Measurements from ENCODE around the gene ADSS1. TPM values are rescaled to one million over a fixed set of nuclear protein-coding genes. Genes with fewer than 3 reads are reported as not detected.

Gene ADSS1
- total RNA-seq, 1 experiment from 2014 or later: 0.52 TPM

GRCh38 chr14:104794631-104794992 lies 70.6 kb downstream of the ADSS1 start:
- BruUV-seq (replicated peaks): no TSS peak
- no peak for DNase-seq (ENCODE audit: low spot score)
- CTCF ChIA-PET: no interaction called here
- intact Hi-C loops (cut with micrococcal nuclease; ENCODE audit: unreplicated experiment): no loop called here
- H3K4me1 ChIP-seq (ENCODE audit: insufficient read depth, low read length, poor library complexity, severe bottlenecking): peaks cover 15% of the 10 kb centered on the region
- peak overlapping the region; percentile 66 for H3K4me3 ChIP-seq (ENCODE audit: low read depth, low read length, poor library complexity, severe bottlenecking)
- H3K27me3 ChIP-seq (replicated peaks; ENCODE audit: insufficient read depth, low read depth, low read length, poor library complexity): no peaks in the 10 kb centered on the region
- no peaks in the 10 kb centered on the region for H3K9me3 ChIP-seq (ENCODE audit: low read depth, low read length, poor library complexity, severe bottlenecking)
- peak overlapping the region; percentile 73 for H3K27ac ChIP-seq (ENCODE audit: low read depth, low read length, poor library complexity, severe bottlenecking)
- TF ChIP-seq EZH2 (IDR thresholded peaks at IDR 0.05; ENCODE audit: borderline replicate concordance, low read depth, low read length, poor library complexity, severe bottlenecking) (no peak), CTCF (conservative IDR thresholded peaks at IDR 0.05; ENCODE audit: low read depth, low read length) (no peak)
- H3K36me3 ChIP-seq (ENCODE audit: insufficient read depth, low read length, poor library complexity, severe bottlenecking): peaks cover 10% of the 10 kb centered on the region
- POLR2A ChIA-PET (ENCODE audit: low non-redundant PET): no interaction called here

GRCh38 chr14:104794993-104795780 lies 71.2 kb downstream of the ADSS1 start, which contains the start of gene AKT1:
Gene AKT1, minus strand, starts transcription at chr14:104795748. Its CDS starts 3,105 bp downstream, at chr14:104792643.
- Histone ChIP-seq H3K4me3 (ENCODE audit: low read depth, low read length, poor library complexity, severe bottlenecking) (peak within 1 kb of the TSS; percentile 66), H3K27ac (ENCODE audit: low read depth, low read length, poor library complexity, severe bottlenecking) (peak within 1 kb of the TSS; percentile 73), H3K9me3 (ENCODE audit: low read depth, low read length, poor library complexity, severe bottlenecking) (no peaks in the 10 kb centered on the region), H3K4me1 (ENCODE audit: insufficient read depth, low read length, poor library complexity, severe bottlenecking) (peaks cover 17% of the 10 kb centered on the region), H3K27me3 (replicated peaks; ENCODE audit: insufficient read depth, low read depth, low read length, poor library complexity) (no peaks in the 10 kb centered on the region), H3K36me3 (ENCODE audit: insufficient read depth, low read length, poor library complexity, severe bottlenecking) (peaks cover 10% of the 10 kb centered on the region)
- BruUV-seq (replicated peaks): no TSS peak
- CTCF ChIA-PET: no interaction called here
- TF ChIP-seq EZH2 (IDR thresholded peaks at IDR 0.05; ENCODE audit: borderline replicate concordance, low read depth, low read length, poor library complexity, severe bottlenecking) (no peak), CTCF (conservative IDR thresholded peaks at IDR 0.05; ENCODE audit: low read depth, low read length) (no peak)
- intact Hi-C loops (cut with micrococcal nuclease; ENCODE audit: unreplicated experiment): no loop called here
- DNase-seq (ENCODE audit: low spot score): no peak
- POLR2A ChIA-PET (ENCODE audit: low non-redundant PET): no interaction called here

GRCh38 chr14:104795781-104796686 lies 72.0 kb downstream of the ADSS1 start:
- Histone ChIP-seq H3K27ac (ENCODE audit: low read depth, low read length, poor library complexity, severe bottlenecking) (peak overlapping the region; percentile 55), H3K4me1 (ENCODE audit: insufficient read depth, low read length, poor library complexity, severe bottlenecking) (peaks cover 17% of the 10 kb centered on the region), H3K27me3 (replicated peaks; ENCODE audit: insufficient read depth, low read depth, low read length, poor library complexity) (no peaks in the 10 kb centered on the region), H3K9me3 (ENCODE audit: low read depth, low read length, poor library complexity, severe bottlenecking) (no peaks in the 10 kb centered on the region), H3K36me3 (ENCODE audit: insufficient read depth, low read length, poor library complexity, severe bottlenecking) (peaks cover 10% of the 10 kb centered on the region), H3K4me3 (ENCODE audit: low read depth, low read length, poor library complexity, severe bottlenecking) (peak overlapping the region; percentile 38)
- intact Hi-C loops (cut with micrococcal nuclease; ENCODE audit: unreplicated experiment): no loop called here
- TF ChIP-seq CTCF (conservative IDR thresholded peaks at IDR 0.05; ENCODE audit: low read depth, low read length): no peak
- TF ChIP-seq EZH2 (IDR thresholded peaks at IDR 0.05; ENCODE audit: borderline replicate concordance, low read depth, low read length, poor library complexity, severe bottlenecking): no peak
- BruUV-seq (replicated peaks): no TSS peak
- DNase-seq (ENCODE audit: low spot score): peak; percentile 66
- POLR2A ChIA-PET (ENCODE audit: low non-redundant PET): no interaction called here
- CTCF ChIA-PET: no interaction called here
